HUES64 (cell line): ENCODE measurements around the gene EEA1.

Experiments
- H3K27ac ChIP-seq: 2 replicates; pipeline ENCODE4 v1.7.0; 2013; ENCODE audit warnings: low read depth, low read length, inconsistent platforms
- H3K27me3 ChIP-seq: 2 replicates; pipeline ENCODE4 v1.6.1; 2013; ENCODE audit warnings: mild to moderate bottlenecking, low read length; ENCODE audit not compliant: insufficient read depth
- H3K36me3 ChIP-seq: 2 replicates; pipeline ENCODE4 v1.6.1; 2013; ENCODE audit warnings: mild to moderate bottlenecking, low read length; ENCODE audit not compliant: insufficient read depth
- H3K4me1 ChIP-seq: 2 replicates; pipeline ENCODE4 v1.6.1; 2013; ENCODE audit warnings: mild to moderate bottlenecking, low read length, moderate library complexity; ENCODE audit not compliant: insufficient read depth
- H3K4me3 ChIP-seq: 2 replicates; pipeline ENCODE4 v1.5.1; 2013; ENCODE audit warnings: mild to moderate bottlenecking, low read length, moderate library complexity
- H3K9ac ChIP-seq: 2 replicates; pipeline ENCODE4 v1.6.1; 2013; ENCODE audit warnings: mild to moderate bottlenecking, low read depth, low read length
- H3K9me3 ChIP-seq: 2 replicates; pipeline ENCODE4 v1.6.1; 2013; ENCODE audit warnings: low read depth, low read length; ENCODE audit not compliant: insufficient read depth
- WGBS: fragments of 150-250, 120-280 bp; methylation state at CpG from one replicate; pipeline ENCODE4 v1.1.7; 2013; ENCODE audit warnings: missing lambda C conversion rate; 5-methylcytosine and 5-hydroxymethylcytosine counted together

The EEA1 gene

GRCh38 chr12:92938018-92938417 lies 8.9 kb upstream of the EEA1 start:
- H3K36me3 ChIP-seq: no peaks in the 10 kb centered on the region
- no peaks in the 10 kb centered on the region for H3K9me3 ChIP-seq
- WGBS: 100% methylated on average over 2 of the region's 3 CpGs
- H3K27me3 ChIP-seq: no peaks in the 10 kb centered on the region
- H3K4me1 ChIP-seq: peaks cover 17% of the 10 kb centered on the region
- no peak overlapping the region for H3K9ac ChIP-seq
- no peak overlapping the region for H3K4me3 ChIP-seq
- no peak overlapping the region for H3K27ac ChIP-seq

- H3K27ac ChIP-seq: peak overlapping the region; percentile 2; the same call in 1 of the 2 replicates
- WGBS: 16% methylated on average over 3 of the region's 3 CpGs
- no peak overlapping the region for H3K9ac ChIP-seq
- H3K27me3 ChIP-seq: no peaks in the 10 kb centered on the region
- H3K9me3 ChIP-seq: no peaks in the 10 kb centered on the region
- H3K36me3 ChIP-seq: no peaks in the 10 kb centered on the region
- no peak overlapping the region for H3K4me3 ChIP-seq
- H3K4me1 ChIP-seq: peaks cover 29% of the 10 kb centered on the region
These were observed 4.5 kb upstream of the EEA1 start for GRCh38 chr12:92933606-92934005.

GRCh38 chr12:92930421-92930820 lies 1.3 kb upstream of the EEA1 start:
- Histone ChIP-seq H3K36me3 (no peaks in the 10 kb centered on the region), H3K9me3 (no peaks in the 10 kb centered on the region), H3K4me3 (peak overlapping the region; percentile 69), H3K4me1 (peaks cover 45% of the 10 kb centered on the region), H3K27ac (no peak overlapping the region), H3K9ac (no peak overlapping the region; the same call in 1 of the 2 replicates), H3K27me3 (no peaks in the 10 kb centered on the region)
- WGBS: 100% methylated on average over 1 of the region's 3 CpGs

GRCh38 chr12:92929983-92930382 lies 888 bp upstream of the EEA1 start:
- H3K27ac ChIP-seq: peak overlapping the region; percentile 82
- H3K9me3 ChIP-seq: no peaks in the 10 kb centered on the region
- peak overlapping the region; percentile 69 for H3K4me3 ChIP-seq
- 19% methylated on average over 9 of the region's 9 CpGs for WGBS
- H3K9ac ChIP-seq: peak overlapping the region; percentile 73
- H3K27me3 ChIP-seq: no peaks in the 10 kb centered on the region
- peaks cover 42% of the 10 kb centered on the region for H3K4me1 ChIP-seq
- H3K36me3 ChIP-seq: no peaks in the 10 kb centered on the region

- peaks cover 32% of the 10 kb centered on the region for H3K4me1 ChIP-seq
- peak overlapping the region; percentile 69 for H3K9ac ChIP-seq
- under 1% methylated on average over 49 of the region's 49 CpGs for WGBS
- no peaks in the 10 kb centered on the region for H3K27me3 ChIP-seq
- no peaks in the 10 kb centered on the region for H3K36me3 ChIP-seq
- H3K9me3 ChIP-seq: no peaks in the 10 kb centered on the region
- H3K4me3 ChIP-seq: peak overlapping the region; percentile 69
- H3K27ac ChIP-seq: peak overlapping the region; percentile 82; the same call in 1 of the 2 replicates
These were observed 604 bp downstream of the EEA1 start for GRCh38 chr12:92928421-92928961.

- Histone ChIP-seq H3K4me3 (peak overlapping the region; percentile 69), H3K27ac (peak overlapping the region; percentile 46; the same call in 1 of the 2 replicates), H3K27me3 (no peaks in the 10 kb centered on the region), H3K36me3 (no peaks in the 10 kb centered on the region), H3K9me3 (no peaks in the 10 kb centered on the region), H3K9ac (peak overlapping the region; percentile 69), H3K4me1 (peaks cover 25% of the 10 kb centered on the region)
- WGBS: 23% methylated on average over 7 of the region's 7 CpGs
These were observed 1.4 kb downstream of the EEA1 start for GRCh38 chr12:92927436-92928281.

- Histone ChIP-seq H3K27ac (no peak overlapping the region), H3K4me3 (peak overlapping the region; percentile 69), H3K9me3 (no peaks in the 10 kb centered on the region), H3K4me1 (peaks cover 21% of the 10 kb centered on the region), H3K27me3 (no peaks in the 10 kb centered on the region), H3K36me3 (no peaks in the 10 kb centered on the region), H3K9ac (no peak overlapping the region)
- 22% methylated on average over 4 of the region's 4 CpGs for WGBS
These were observed 2.0 kb downstream of the EEA1 start for GRCh38 chr12:92927055-92927435.

- no peaks in the 10 kb centered on the region for H3K27me3 ChIP-seq
- H3K9me3 ChIP-seq: no peaks in the 10 kb centered on the region
- peaks cover 21% of the 10 kb centered on the region for H3K4me1 ChIP-seq
- H3K36me3 ChIP-seq: no peaks in the 10 kb centered on the region
- no peak overlapping the region for H3K4me3 ChIP-seq
- H3K9ac ChIP-seq: no peak overlapping the region
- H3K27ac ChIP-seq: no peak overlapping the region
- 63% methylated on average over 4 of the region's 4 CpGs for WGBS
These were observed 2.5 kb downstream of the EEA1 start for GRCh38 chr12:92926549-92926948.

GRCh38 chr12:92921877-92922276 lies 7.2 kb downstream of the EEA1 start:
- H3K9me3 ChIP-seq: no peaks in the 10 kb centered on the region
- no peak overlapping the region for H3K27ac ChIP-seq
- 94% methylated on average over 1 of the region's 1 CpG for WGBS
- no peaks in the 10 kb centered on the region for H3K36me3 ChIP-seq
- peaks cover 3% of the 10 kb centered on the region for H3K4me1 ChIP-seq
- no peaks in the 10 kb centered on the region for H3K27me3 ChIP-seq
- H3K9ac ChIP-seq: no peak overlapping the region
- no peak overlapping the region for H3K4me3 ChIP-seq

GRCh38 chr12:92915365-92915764 lies 13.7 kb downstream of the EEA1 start:
- no peaks in the 10 kb centered on the region for H3K27me3 ChIP-seq
- H3K27ac ChIP-seq: no peak overlapping the region
- H3K4me3 ChIP-seq: no peak overlapping the region
- H3K36me3 ChIP-seq: no peaks in the 10 kb centered on the region
- 95% methylated on average over 2 of the region's 2 CpGs for WGBS
- no peaks in the 10 kb centered on the region for H3K9me3 ChIP-seq
- peaks cover 14% of the 10 kb centered on the region for H3K4me1 ChIP-seq
- H3K9ac ChIP-seq: no peak overlapping the region

- Histone ChIP-seq H3K36me3 (0 out of 2 replicates have a peak, but pooled peaks cover 1% of the 10 kb centered on the region), H3K9me3 (peaks cover 6% of the 10 kb centered on the region), H3K9ac (no peak overlapping the region), H3K27me3 (no peaks in the 10 kb centered on the region), H3K27ac (no peak overlapping the region), H3K4me1 (peaks cover 14% of the 10 kb centered on the region), H3K4me3 (no peak overlapping the region)
- WGBS: 86% methylated on average over 4 of the region's 4 CpGs
These were observed 14.9 kb downstream of the EEA1 start for GRCh38 chr12:92914170-92914569.
